Measurements from ENCODE around the gene LCK. TPM values are rescaled to one million over a fixed set of nuclear protein-coding genes. Genes with fewer than 3 reads are reported as not detected.

The LCK gene
- total and polyA plus RNA-seq, 4 donors = 0.18 to 4.6 (median 2.0) TPM

GRCh38 chr1:32335535-32335789, 84.4 kb downstream of the LCK start:
- H3K4me3 ChIP-seq (ENCODE audit: low read length in 2 of 2) = peak overlapping the region; percentile 43 to 55
- WGBS, 2 donors = 0% methylated on average over 24 to 34 of the region's 34 CpGs
- H3K9me3 ChIP-seq (ENCODE audit: control insufficient read depth, low read length) = no peaks in the 10 kb centered on the region
- intact Hi-C loops (cut with DNase I) = no loop called here
- H3K27ac ChIP-seq (ENCODE audit: low read depth in 1 of 2, low read length in 2 of 2) = no peak overlapping the region
- peaks cover 0 to 5% of the 10 kb centered on the region in 2 donors for H3K36me3 ChIP-seq (ENCODE audit: control insufficient read depth in 1 of 2, insufficient read depth in 2 of 2, low read length in 1 of 2)
- H3K4me1 ChIP-seq (ENCODE audit: control insufficient read depth in 1 of 2, insufficient read depth in 2 of 2, low read length in 2 of 2) = no peaks in the 10 kb centered on the region
- H3K27me3 ChIP-seq (ENCODE audit: control insufficient read depth in 1 of 2, insufficient read depth in 2 of 2, low read length in 1 of 2) = no peaks in the 10 kb centered on the region
- DNase-seq (no peak), ATAC-seq (ENCODE audit: low FRiP score) (no peak)

Other genes with a start within 250 kb of the LCK start
- gene KHDRBS1, start 237.4 kb upstream of the LCK start, total RNA-seq = 10 to 100 TPM; 84.9 to 91.2 TPM
- 10 to 100 TPM; 57.0 to 61.8 TPM for gene KHDRBS1, start 237.4 kb upstream of the LCK start, polyA plus RNA-seq
- 10 to 100 TPM; 14.1 to 21.1 TPM for gene TMEM39B, start 178.3 kb upstream of the LCK start, total RNA-seq
- 10 to 100 TPM in 1 of 2 donors, 1 to 10 TPM in 1; 3.5 to 16.6 TPM for gene TMEM39B, start 178.3 kb upstream of the LCK start, polyA plus RNA-seq
- gene KPNA6, start 143.2 kb upstream of the LCK start, total RNA-seq = 10 to 100 TPM; 58.4 to 66.2 TPM
- gene KPNA6, start 143.2 kb upstream of the LCK start, polyA plus RNA-seq = 10 to 100 TPM in 1 of 2 donors, 1 to 10 TPM in 1; 8.8 to 11.0 TPM
- gene TXLNA, start 71.6 kb upstream of the LCK start, total RNA-seq = 10 to 100 TPM; 46.7 to 55.5 TPM
- gene TXLNA, start 71.6 kb upstream of the LCK start, polyA plus RNA-seq = 10 to 100 TPM; 14.3 to 23.9 TPM
- 1 to 10 TPM; 4.8 to 7.1 TPM for gene CCDC28B, start 50.7 kb upstream of the LCK start, total RNA-seq
- gene CCDC28B, start 50.7 kb upstream of the LCK start, polyA plus RNA-seq = 10 to 100 TPM in 1 of 2 donors, 1 to 10 TPM in 1; 2.8 to 10.5 TPM
- 1 to 10 TPM in 1 of 2 donors, under 1 TPM in 1; 0.62 to 1.4 TPM for gene IQCC, start 45.6 kb upstream of the LCK start, total RNA-seq
- 1 to 10 TPM in 1 of 2 donors, under 1 TPM in 1; 0.50 to 2.4 TPM for gene IQCC, start 45.6 kb upstream of the LCK start, polyA plus RNA-seq
- gene DCDC2B, start 42.2 kb upstream of the LCK start, total RNA-seq = not detected
- not detected for gene DCDC2B, start 42.2 kb upstream of the LCK start, polyA plus RNA-seq
- 10 to 100 TPM; 18.0 to 24.3 TPM for gene TMEM234, start 28.9 kb upstream of the LCK start, total RNA-seq
- 10 to 100 TPM; 10.4 to 21.0 TPM for gene TMEM234, start 28.9 kb upstream of the LCK start, polyA plus RNA-seq
- 100 to 1,000 TPM; 102 to 108 TPM for gene EIF3I, start 28.9 kb upstream of the LCK start, total RNA-seq
- 100 to 1,000 TPM; 127 to 141 TPM for gene EIF3I, start 28.9 kb upstream of the LCK start, polyA plus RNA-seq
- 10 to 100 TPM in 1 of 2 donors, 1 to 10 TPM in 1; 9.6 to 11.8 TPM for gene FAM167B, start 4.0 kb upstream of the LCK start, total RNA-seq
- gene FAM167B, start 4.0 kb upstream of the LCK start, polyA plus RNA-seq = 1 to 10 TPM; 3.6 to 3.8 TPM
- 10 to 100 TPM; 47.9 to 55.5 TPM for gene HDAC1, start 40.8 kb downstream of the LCK start, total RNA-seq
- 10 to 100 TPM; 37.2 to 65.5 TPM for gene HDAC1, start 40.8 kb downstream of the LCK start, polyA plus RNA-seq
- gene MARCKSL1, start 85.0 kb downstream of the LCK start, total RNA-seq = 10 to 100 TPM; 31.0 to 34.7 TPM
- gene MARCKSL1, start 85.0 kb downstream of the LCK start, polyA plus RNA-seq = 10 to 100 TPM in 1 of 2 donors, 1 to 10 TPM in 1; 4.7 to 10.1 TPM
- 10 to 100 TPM in 1 of 2 donors, 1 to 10 TPM in 1; 6.5 to 11.7 TPM for gene FAM229A, start 111.2 kb downstream of the LCK start, total RNA-seq
- 10 to 100 TPM in 1 of 2 donors, 1 to 10 TPM in 1; 2.3 to 40.1 TPM for gene FAM229A, start 111.2 kb downstream of the LCK start, polyA plus RNA-seq
- 1 to 10 TPM; 1.7 to 2.2 TPM for gene TSSK3, start 111.3 kb downstream of the LCK start, total RNA-seq
- gene TSSK3, start 111.3 kb downstream of the LCK start, polyA plus RNA-seq = under 1 TPM in 1 of 2 donors, not detected in 1; 0.41 TPM
- gene BSDC1, start 143.2 kb downstream of the LCK start, total RNA-seq = 10 to 100 TPM; 55.2 to 62.8 TPM
- gene BSDC1, start 143.2 kb downstream of the LCK start, polyA plus RNA-seq = 10 to 100 TPM; 26.4 to 42.9 TPM
- gene ZBTB8B, start 213.8 kb downstream of the LCK start, total RNA-seq = under 1 TPM in 1 of 2 donors, not detected in 1; 0.03 TPM
- gene ZBTB8B, start 213.8 kb downstream of the LCK start, polyA plus RNA-seq = not detected